ENCODE measurements around the gene INAVA. TPM values are rescaled to one million over a fixed set of nuclear protein-coding genes. Genes with fewer than 3 reads are reported as not detected.

The INAVA gene
- total and polyA plus RNA-seq, 2 of the 13 experiments (the other 11 are each of a cell fraction or from before 2014, with no cell fraction given) = 6.0 to 13.5 TPM

GRCh38 chr1:200866116-200866515 lies 28.6 kb upstream of the INAVA start:
- Histone ChIP-seq H3K27me3 (ENCODE audit: control insufficient read depth in 1 of 2, insufficient read depth in 2 of 2, low read length in 2 of 2) (peaks cover 1 to 4% of the 10 kb centered on the region in 2 experiments; a peak in 2 of 5 replicates), H3K4me2 (ENCODE audit: low read depth, low read length) (no peak overlapping the region), H3K27ac (ENCODE audit: extremely low read length, insufficient read depth, low read length) (no peak overlapping the region), H4K20me1 (ENCODE audit: insufficient read depth, low read length) (no peaks in the 10 kb centered on the region), H3K79me2 (ENCODE audit: insufficient read depth, low read length) (no peaks in the 10 kb centered on the region), H2AFZ (ENCODE audit: low read length) (no peak overlapping the region), H3K4me1 (ENCODE audit: insufficient read depth, low read length) (peaks cover 9% of the 10 kb centered on the region; the same call in 1 of the 2 replicates), H3K36me3 (replicated peaks in 1 of 2; ENCODE audit: control insufficient read depth in 1 of 2, insufficient read depth in 2 of 2, low read length in 2 of 2) (no peaks in the 10 kb centered on the region), H3K9me3 (ENCODE audit: low read length) (no peaks in the 10 kb centered on the region), H3K9ac (ENCODE audit: insufficient read depth, low read depth, low read length) (no peak overlapping the region), H3K4me3 (replicated peaks in 1 of 3; ENCODE audit: insufficient read depth in 1 of 3, low read depth in 2 of 3, low read length in 3 of 3) (no peak overlapping the region)
- CTCF ChIA-PET (ENCODE audit: low intra/inter-chr PET ratio, low total read pairs) = no interaction called here
- WGBS (ENCODE audit: low lambda C conversion rate) = 77% methylated on average over 3 of the region's 3 CpGs
- DNase-seq (ENCODE audit: low spot score) = no peak
- POLR2A ChIA-PET = no interaction called here
- in situ Hi-C loops (cut with HindIII; ENCODE audit: extremely low pct_ligation_motif_present, low pct_unique_long_range_greater_than_20kb) = no loop called here
- intact Hi-C loops (cut with micrococcal nuclease; ENCODE audit: unreplicated experiment) = no loop called here
- no peak for FAIRE-seq
- ATAC-seq = no peak
- no TSS peak for BruUV-seq (replicated peaks)
- TF ChIP-seq BORCS8-MEF2B (CRISPR knock-in tag; IDR thresholded peaks at IDR 0.05) (no peak), NFRKB (IDR thresholded peaks at IDR 0.05) (no peak), NR1H2 (CRISPR knock-in tag; IDR thresholded peaks at IDR 0.05; ENCODE audit: borderline replicate concordance, low read depth) (no peak), ZNF451 (CRISPR knock-in tag; IDR thresholded peaks at IDR 0.05) (no peak), ZNF207 (IDR thresholded peaks at IDR 0.05; ENCODE audit: borderline replicate concordance) (no peak), ZNF589 (CRISPR knock-in tag; conservative IDR thresholded peaks at IDR 0.05) (no peak), RERE (CRISPR knock-in tag; IDR thresholded peaks at IDR 0.05; ENCODE audit: low read depth) (no peak), GPN1 (CRISPR knock-in tag; IDR thresholded peaks at IDR 0.05; ENCODE audit: borderline replicate concordance) (no peak), RFX1 (IDR thresholded peaks at IDR 0.05) (no peak), TRIM24 (CRISPR knock-in tag; IDR thresholded peaks at IDR 0.05) (no peak), ZNF629 (CRISPR knock-in tag; conservative IDR thresholded peaks at IDR 0.05) (no peak), KAT8 (CRISPR knock-in tag; IDR thresholded peaks at IDR 0.05) (no peak), RNF2 (conservative IDR thresholded peaks at IDR 0.05; ENCODE audit: low read depth) (no peak), AGO1 (IDR thresholded peaks at IDR 0.05; ENCODE audit: low read depth, low read length, poor library complexity, severe bottlenecking) (no peak), ZNF839 (CRISPR knock-in tag; IDR thresholded peaks at IDR 0.05; ENCODE audit: borderline replicate concordance) (no peak), ZNF431 (CRISPR knock-in tag; IDR thresholded peaks at IDR 0.05; ENCODE audit: borderline replicate concordance, low read depth) (no peak), TFDP1 (CRISPR knock-in tag; IDR thresholded peaks at IDR 0.05; ENCODE audit: borderline replicate concordance) (no peak), ZNF30 (CRISPR knock-in tag; IDR thresholded peaks at IDR 0.05) (no peak), NFIC (IDR thresholded peaks at IDR 0.05; ENCODE audit: low read length) (no peak), AHR (CRISPR knock-in tag; IDR thresholded peaks at IDR 0.05) (no peak)
